COLO668 (cell line): ENCODE data around the gene PIAS1.
A peak's percentile ranks its signal among the peaks of the same experiment; 100 is the strongest.
"Not testable (repeated sequence)": the region's sequence is repeated elsewhere in the genome, so short reads cannot be mapped to it uniquely, and the experiment has no call there.

Experiments used
- DNase-seq: peaks from one replicate; lab custom pipeline; 2025; ENCODE audit not compliant: unreplicated experiment; lab: John Stamatoyannopoulos, UW

The PIAS1 gene

DNA sequence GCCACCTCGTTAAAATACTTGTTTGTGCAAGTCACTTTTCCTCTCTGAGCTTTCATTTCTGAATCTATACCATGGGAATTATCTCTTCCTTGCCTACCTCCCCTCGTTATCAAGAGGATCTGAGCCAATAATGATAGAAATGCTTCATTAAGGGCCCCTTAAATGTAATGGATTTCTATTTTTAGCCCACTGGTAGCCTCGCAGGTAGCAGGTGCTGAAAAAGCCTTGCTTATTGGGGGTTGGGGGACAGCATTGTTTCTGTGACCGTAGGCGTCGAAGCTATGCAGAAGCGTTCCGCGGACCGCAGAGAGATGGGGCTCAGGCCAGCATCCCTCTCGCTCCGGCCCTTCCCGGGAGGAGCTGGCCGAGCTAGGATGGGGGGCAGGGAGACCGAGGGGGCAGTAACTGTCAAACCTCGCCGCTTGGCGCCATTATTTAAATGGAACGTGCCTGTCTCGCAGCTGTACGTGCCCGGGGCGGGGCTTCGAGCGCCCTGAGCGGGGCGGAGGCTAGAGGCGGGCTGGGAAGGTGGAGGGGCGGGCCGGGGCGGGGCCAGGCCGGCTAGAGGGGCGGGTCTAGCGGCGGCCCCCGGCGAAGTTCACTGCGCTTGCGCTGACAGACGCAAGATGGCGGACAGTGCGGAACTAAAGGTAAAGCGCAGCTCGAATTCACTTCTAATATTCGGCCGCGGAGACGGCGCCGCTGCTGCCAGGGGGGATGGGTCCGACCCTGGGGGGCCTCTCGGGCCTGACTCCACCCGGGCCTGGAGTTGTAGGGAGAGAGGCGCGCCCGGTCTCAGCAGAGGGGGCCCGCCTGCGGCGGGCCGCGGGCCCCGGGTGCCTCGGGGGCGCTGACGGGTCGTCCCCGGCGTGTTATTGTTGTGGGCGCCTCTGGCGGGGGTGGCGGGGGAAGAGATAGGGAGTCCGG is at the start of gene PIAS1:
Gene PIAS1, plus strand, starts transcription at position 615 of the 927 bp plus-strand sequence. Its CDS starts 12 bp downstream, at position 627.
- DNase-seq, result peak; percentile 97

GRCh38 chr15:68007642-68008041 is 46.5 kb upstream of the PIAS1 start:
- not testable (repeated sequence) for DNase-seq

DNA sequence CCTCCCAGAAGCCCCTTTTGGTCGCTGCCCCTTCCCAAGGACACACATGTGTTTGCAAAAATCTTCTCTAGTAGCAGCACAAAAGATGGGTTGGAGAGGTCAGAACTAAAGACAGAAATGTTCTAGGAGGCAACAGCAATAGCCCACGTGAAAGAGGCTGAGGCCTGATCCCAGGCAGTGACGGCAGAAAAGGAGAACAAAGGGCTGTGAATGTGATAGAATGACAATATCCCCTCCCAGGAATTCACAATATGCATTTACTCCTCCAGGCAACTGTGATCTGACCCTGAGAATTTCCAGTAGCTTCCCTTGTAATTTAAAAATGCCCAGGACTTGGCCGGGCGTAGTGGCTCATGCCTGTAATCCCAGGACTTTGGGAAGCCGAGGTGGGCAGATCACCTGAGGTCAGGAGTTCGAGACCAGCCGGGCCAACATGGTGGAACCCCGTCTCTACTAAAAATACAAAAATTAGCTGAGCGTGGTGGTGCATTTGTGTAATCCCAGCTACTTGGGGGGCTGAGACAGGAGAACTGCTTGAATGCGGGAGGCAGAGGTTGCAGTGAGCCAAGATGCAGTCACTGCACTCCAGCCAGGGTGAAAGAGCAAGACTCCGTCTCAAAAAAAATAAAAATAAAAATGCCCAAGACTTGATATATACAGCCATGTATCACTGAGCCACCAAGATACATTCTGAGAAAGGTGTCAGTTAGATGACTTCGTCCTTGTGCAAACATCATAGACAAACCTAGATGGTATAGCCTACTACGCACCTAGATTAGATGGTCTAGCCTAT is 43.6 kb upstream of the PIAS1 start:
- no peak for DNase-seq

- DNase-seq, result no peak
Observed at GRCh38 chr15:68012911-68013310, 41.2 kb upstream of the PIAS1 start.

DNA sequence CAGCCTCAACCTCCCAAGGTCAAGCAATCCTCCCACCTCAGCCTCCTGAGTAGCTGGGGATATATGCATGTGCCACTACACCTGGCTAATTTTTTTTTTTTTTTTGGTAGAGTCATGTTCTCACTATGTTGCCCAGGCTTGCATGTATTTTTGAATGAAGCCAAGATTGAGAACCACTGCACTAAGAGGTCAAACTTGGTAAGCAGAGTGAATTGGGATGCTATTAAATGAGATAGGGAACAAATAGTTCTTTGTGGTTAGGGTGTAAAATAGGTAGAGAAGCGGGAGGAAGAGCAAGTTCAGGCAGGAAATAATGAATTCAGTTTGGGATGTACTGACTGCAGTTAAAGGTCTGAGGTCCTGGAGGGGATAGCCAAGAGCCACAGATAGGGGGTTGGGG is 39.9 kb upstream of the PIAS1 start:
- no peak for DNase-seq

GRCh38 chr15:68015244-68015643 is 38.9 kb upstream of the PIAS1 start:
- DNase-seq, result no peak

- DNase-seq, result no peak
Observed at GRCh38 chr15:68017201-68017600, 36.9 kb upstream of the PIAS1 start.

GRCh38 chr15:68018797-68019444 is 35.2 kb upstream of the PIAS1 start:
- no peak for DNase-seq

DNA sequence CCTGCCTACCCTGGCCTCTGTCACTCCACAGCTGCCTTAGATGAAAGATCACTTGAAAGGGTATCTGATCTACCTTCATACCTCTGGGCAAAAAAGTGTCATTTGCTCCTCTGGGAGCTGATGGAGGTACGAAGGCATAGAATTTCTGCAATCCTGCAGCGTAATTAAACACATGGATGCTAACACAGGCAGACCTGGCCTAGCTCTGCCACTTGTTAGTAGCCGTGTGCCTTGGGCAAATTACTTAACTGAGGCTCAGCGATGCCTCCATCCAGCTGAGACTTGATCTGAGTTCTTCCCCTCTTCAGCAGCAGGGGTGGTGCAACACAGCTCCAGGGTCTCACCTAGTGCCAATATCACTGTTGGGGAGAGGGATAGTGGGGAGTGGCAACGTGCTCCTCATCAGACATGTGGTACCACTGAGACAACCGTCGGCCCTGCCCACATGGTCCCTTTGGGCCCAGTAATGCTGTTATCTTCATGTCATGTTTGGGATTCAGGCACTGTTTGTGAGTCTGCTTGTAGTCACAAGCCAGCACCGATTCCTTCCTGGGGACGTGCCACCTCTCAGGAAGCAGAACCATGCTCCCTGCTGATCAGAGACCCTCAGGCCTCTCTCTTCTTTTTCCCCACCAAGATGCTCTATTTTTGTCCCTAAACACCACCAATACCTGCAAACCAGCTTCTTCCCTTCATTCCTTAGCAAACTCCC is 34.1 kb upstream of the PIAS1 start:
- no peak for DNase-seq

DNA sequence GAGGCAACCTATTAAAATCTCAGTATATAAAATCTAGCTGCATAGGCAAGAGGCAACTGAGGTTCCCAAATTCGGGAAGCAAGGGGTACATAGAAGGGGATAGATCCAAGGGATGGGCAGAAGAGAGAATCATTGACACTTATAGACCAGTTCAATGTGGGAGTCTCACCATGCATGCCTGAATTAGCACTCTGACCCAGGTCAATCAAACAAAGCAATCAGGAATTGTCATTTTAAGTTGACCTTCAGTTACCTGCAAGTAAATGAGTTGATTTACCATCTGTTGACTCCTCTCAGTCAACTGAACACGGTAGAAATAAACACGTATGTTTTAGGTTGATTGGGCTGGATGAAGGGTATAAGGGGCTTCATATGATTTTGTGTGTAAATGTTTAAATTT is 33.4 kb upstream of the PIAS1 start:
- no peak for DNase-seq

GRCh38 chr15:68022061-68022460 is 32.1 kb upstream of the PIAS1 start:
- DNase-seq, result no peak

GRCh38 chr15:68023307-68024101 is 30.6 kb upstream of the PIAS1 start:
- DNase-seq, result no peak

GRCh38 chr15:68025835-68026424 is 28.2 kb upstream of the PIAS1 start:
- DNase-seq, result no peak

DNA sequence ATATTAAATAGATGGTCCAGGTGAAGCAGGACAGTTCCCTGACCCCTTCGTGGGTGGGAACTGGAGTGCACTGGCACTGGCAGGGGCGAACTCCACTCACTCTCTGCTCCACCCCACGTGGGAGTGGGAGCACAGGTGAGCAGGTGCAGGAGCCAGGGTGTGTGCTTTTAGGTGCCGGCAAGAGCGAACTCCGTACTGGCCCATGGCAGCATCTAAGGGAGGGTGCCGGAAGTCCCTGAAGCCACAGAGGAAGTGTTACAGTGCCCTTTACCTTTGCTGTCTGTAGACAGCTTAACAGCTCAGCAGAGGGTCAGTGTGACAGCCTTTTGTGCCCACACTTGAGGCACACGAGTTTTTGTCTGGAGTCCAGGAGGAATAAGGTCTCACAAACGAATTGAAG is 26.7 kb upstream of the PIAS1 start:
- no peak for DNase-seq

- no peak for DNase-seq
Observed at GRCh38 chr15:68028137-68028887, 25.8 kb upstream of the PIAS1 start.

GRCh38 chr15:68028888-68029207 is 25.3 kb upstream of the PIAS1 start:
- no peak for DNase-seq

DNA sequence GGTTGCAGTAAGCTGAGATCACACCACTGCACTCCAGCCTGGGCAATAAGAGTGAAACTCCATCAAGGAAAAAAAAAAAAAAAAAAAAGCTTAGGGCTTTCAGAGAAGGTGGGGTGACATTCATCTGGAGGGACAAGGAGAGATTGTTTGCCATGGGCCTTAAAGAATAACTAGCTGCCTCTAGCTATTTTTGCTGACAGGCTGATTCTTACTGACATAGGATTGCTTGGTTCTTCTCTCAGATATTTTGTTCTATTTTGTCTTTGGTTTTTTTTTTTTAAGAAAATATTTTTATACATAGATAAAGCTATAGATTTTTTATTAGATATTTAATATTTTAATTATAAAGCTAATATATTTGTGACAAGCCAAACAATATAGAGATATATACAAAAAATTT is 24.2 kb upstream of the PIAS1 start:
- DNase-seq, result no peak

GRCh38 chr15:68031404-68031803 is 22.7 kb upstream of the PIAS1 start:
- no peak for DNase-seq

DNA sequence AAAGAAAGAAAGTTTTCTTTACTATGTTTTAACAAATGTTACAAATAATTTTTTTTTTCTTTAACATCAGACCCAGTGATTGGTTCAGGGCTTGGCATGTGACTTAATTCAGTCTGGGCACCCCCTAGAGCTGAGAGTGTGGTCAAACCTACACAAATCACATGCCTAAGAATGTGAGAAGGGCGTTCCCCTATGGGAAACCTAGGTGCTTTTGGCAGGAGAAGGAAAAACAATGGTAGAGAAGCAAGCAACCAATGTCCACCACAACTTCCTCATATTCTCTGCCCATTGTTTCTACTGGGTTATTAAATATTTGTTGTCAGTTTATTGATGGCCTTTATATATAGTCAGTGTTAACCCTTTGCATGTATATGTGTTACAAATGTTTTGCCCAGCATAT is 21.4 kb upstream of the PIAS1 start:
- no peak for DNase-seq
